Ectodermal cell (in vitro differentiated cells): ENCODE results near the gene TUBB4B.

Source experiments
- H3K27ac ChIP-seq: 2 replicates; pipeline ENCODE4 v1.7.0; 2013; ENCODE audit warnings: mild to moderate bottlenecking, low read depth, low read length; ENCODE audit not compliant: insufficient read depth, poor library complexity, severe bottlenecking
- H3K27me3 ChIP-seq: 2 replicates; pipeline ENCODE4 v1.7.0; 2013; ENCODE audit warnings: mild to moderate bottlenecking, low read length; ENCODE audit not compliant: insufficient read depth, control insufficient read depth, poor library complexity, severe bottlenecking
- H3K36me3 ChIP-seq: one replicate; pipeline ENCODE4 v1.7.0; 2013; ENCODE audit warnings: low read length; ENCODE audit not compliant: control insufficient read depth, insufficient read depth
- H3K4me1 ChIP-seq: one replicate; pipeline ENCODE4 v1.7.0; 2013; ENCODE audit warnings: low read length; ENCODE audit not compliant: control insufficient read depth, insufficient read depth
- H3K4me3 ChIP-seq: 2 replicates; pipeline ENCODE4 v1.7.0; 2013; ENCODE audit warnings: low read depth, low read length, control low read depth; ENCODE audit not compliant: insufficient read depth
- H3K9me3 ChIP-seq: 2 replicates; pipeline ENCODE4 v1.7.0; 2013; ENCODE audit warnings: mild to moderate bottlenecking, low read length, moderate library complexity; ENCODE audit not compliant: control insufficient read depth
- WGBS, 2 experiments: methylation state at CpG; one replicate each; pipeline ENCODE4 v1.1.7; 2013; ENCODE audit warnings: missing lambda C conversion rate in 2 of 2; 5-methylcytosine and 5-hydroxymethylcytosine counted together

Gene TUBB4B

GRCh38 chr9:137247135-137247915, 6.2 kb downstream of the TUBB4B start:
- peaks cover 7% of the 10 kb centered on the region for H3K36me3 ChIP-seq
- no peaks in the 10 kb centered on the region for H3K9me3 ChIP-seq
- H3K27me3 ChIP-seq, result no peaks in the 10 kb centered on the region
- H3K4me3 ChIP-seq, result no peak overlapping the region
- H3K4me1 ChIP-seq, result peaks cover 43% of the 10 kb centered on the region
- WGBS, 2 experiments, result 70 to 76% methylated on average over 20 of the region's 20 CpGs
- no peak overlapping the region for H3K27ac ChIP-seq

GRCh38 chr9:137247916-137248175, 6.8 kb downstream of the TUBB4B start:
- Histone ChIP-seq H3K4me3 (no peak overlapping the region), H3K27ac (no peak overlapping the region), H3K9me3 (no peaks in the 10 kb centered on the region), H3K27me3 (no peaks in the 10 kb centered on the region), H3K4me1 (peaks cover 38% of the 10 kb centered on the region), H3K36me3 (peaks cover 4% of the 10 kb centered on the region)
- 90% methylated on average over 6 of the region's 6 CpGs for WGBS, 2 experiments

GRCh38 chr9:137250329-137251193, 9.5 kb downstream of the TUBB4B start:
- peaks cover 39% of the 10 kb centered on the region for H3K4me1 ChIP-seq
- H3K27ac ChIP-seq, result no peak overlapping the region
- no peak overlapping the region for H3K4me3 ChIP-seq
- no peaks in the 10 kb centered on the region for H3K27me3 ChIP-seq
- H3K9me3 ChIP-seq, result no peaks in the 10 kb centered on the region
- 85 to 86% methylated on average over 17 of the region's 18 CpGs for WGBS, 2 experiments
- no peaks in the 10 kb centered on the region for H3K36me3 ChIP-seq

GRCh38 chr9:137251194-137251461, 10.0 kb downstream of the TUBB4B start, which contains the start of gene STPG3:
TSS of gene STPG3 (plus strand) at chr9:137251286. CDS start at chr9:137251287, 1 bp downstream.
- 77 to 82% methylated on average over 4 of the region's 4 CpGs for WGBS, 2 experiments
- Histone ChIP-seq H3K27me3 (no peaks in the 10 kb centered on the region), H3K4me3 (no peak within 1 kb of the TSS), H3K9me3 (no peaks in the 10 kb centered on the region), H3K36me3 (no peaks in the 10 kb centered on the region), H3K4me1 (peaks cover 41% of the 10 kb centered on the region), H3K27ac (no peak within 1 kb of the TSS)

GRCh38 chr9:137251490-137252268, 10.6 kb downstream of the TUBB4B start:
- 85 to 88% methylated on average over 22 of the region's 22 CpGs for WGBS, 2 experiments
- Histone ChIP-seq H3K4me3 (no peak overlapping the region), H3K27me3 (no peaks in the 10 kb centered on the region), H3K36me3 (no peaks in the 10 kb centered on the region), H3K4me1 (peaks cover 45% of the 10 kb centered on the region), H3K27ac (no peak overlapping the region), H3K9me3 (no peaks in the 10 kb centered on the region)

- no peaks in the 10 kb centered on the region for H3K36me3 ChIP-seq
- H3K4me3 ChIP-seq, result no peak overlapping the region
- WGBS, 2 experiments, result 80 to 82% methylated on average over 35 of the region's 35 CpGs
- H3K9me3 ChIP-seq, result no peaks in the 10 kb centered on the region
- H3K27me3 ChIP-seq, result no peaks in the 10 kb centered on the region
- H3K27ac ChIP-seq, result no peak overlapping the region
- H3K4me1 ChIP-seq, result peaks cover 38% of the 10 kb centered on the region
These were observed 11.7 kb downstream of the TUBB4B start for GRCh38 chr9:137252555-137253506.

GRCh38 chr9:137253717-137254623, 12.9 kb downstream of the TUBB4B start:
- WGBS, 2 experiments, result 58 to 59% methylated on average over 21 of the region's 21 CpGs
- Histone ChIP-seq H3K27me3 (no peaks in the 10 kb centered on the region), H3K27ac (no peak overlapping the region), H3K36me3 (peaks cover 5% of the 10 kb centered on the region), H3K4me1 (peaks cover 38% of the 10 kb centered on the region), H3K4me3 (peak overlapping the region; percentile 74), H3K9me3 (no peaks in the 10 kb centered on the region)

GRCh38 chr9:137254624-137255447, 13.7 kb downstream of the TUBB4B start, which contains the start of gene NELFB:
TSS of gene NELFB (plus strand) at chr9:137255327.
- Histone ChIP-seq H3K9me3 (no peaks in the 10 kb centered on the region), H3K4me1 (peaks cover 38% of the 10 kb centered on the region), H3K27ac (peak within 1 kb of the TSS; percentile 76), H3K27me3 (no peaks in the 10 kb centered on the region), H3K36me3 (peaks cover 7% of the 10 kb centered on the region), H3K4me3 (peak within 1 kb of the TSS; percentile 74)
- WGBS, 2 experiments, result 1% methylated on average over 105 of the region's 105 CpGs
